ENCODE results near the gene ZFAND2A. TPM values are rescaled to one million over a fixed set of nuclear protein-coding genes. Genes with fewer than 3 reads are reported as not detected.
A peak's percentile ranks its signal among the peaks of the same experiment; 100 is the strongest.

The ZFAND2A gene
- total and polyA plus RNA-seq, 7 experiments from 2014 or later: 21.2 to 74.5 (median 43.2) TPM

DNA sequence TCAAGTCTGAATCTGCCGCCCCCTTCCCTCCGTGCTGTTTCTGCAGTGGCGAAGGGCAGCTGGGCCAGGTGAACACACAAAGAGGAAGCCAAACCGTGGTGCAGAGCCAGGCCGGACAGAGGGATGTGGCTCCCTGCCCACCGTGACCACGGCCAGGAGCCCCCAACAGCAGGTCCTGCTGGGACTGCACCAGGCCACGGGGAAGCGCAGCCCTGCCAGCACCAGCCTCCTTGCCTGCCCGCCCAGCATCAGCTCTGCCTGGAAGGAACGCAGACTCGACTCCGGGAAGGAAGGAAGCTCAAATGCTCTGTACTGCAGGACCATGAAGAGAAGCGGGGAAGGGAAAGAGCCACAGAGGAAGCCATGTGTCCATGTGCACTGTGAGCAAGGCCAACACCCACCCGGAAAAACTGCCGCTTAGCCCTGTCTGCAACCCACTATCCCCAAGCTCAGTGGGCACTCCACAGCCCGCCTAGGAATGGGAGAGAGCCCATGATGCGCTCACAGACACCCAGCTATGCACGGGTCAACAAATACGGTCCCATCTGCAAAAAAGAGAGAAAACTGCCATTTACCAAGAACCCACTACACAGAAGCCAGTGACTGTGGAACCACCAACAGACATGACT lies 53.1 kb downstream of the ZFAND2A start:
- no peaks in the 10 kb centered on the region for H3K9me3 ChIP-seq (ENCODE audit: control insufficient read depth in 2 of 3, low read length in 3 of 3)
- no peaks in the 10 kb centered on the region for H3K27me3 ChIP-seq (ENCODE audit: control insufficient read depth in 2 of 2, insufficient read depth in 2 of 2, low read length in 2 of 2)
- H3K36me3 Mint-ChIP-seq: no peaks in the 10 kb centered on the region
- H3K36me3 ChIP-seq (ENCODE audit: control insufficient read depth in 2 of 3, insufficient read depth in 3 of 3, low read length in 3 of 3): no peaks in the 10 kb centered on the region
- no peaks in the 10 kb centered on the region for H3K27me3 Mint-ChIP-seq
- H3K27ac Mint-ChIP-seq: no peak overlapping the region
- intact Hi-C loops (cut with micrococcal nuclease): no loop called here
- H3K27ac ChIP-seq (ENCODE audit: low read depth, low read length): no peak overlapping the region
- CTCF ChIA-PET: interaction anchor here (1.0 kb wide), 1 partner anchor 115 kb away, joined by 3 read pairs; no protein-coding TSS in a partner anchor
- peaks cover 7 to 21% (median 14%) of the 10 kb centered on the region in 7 donors for H3K4me1 Mint-ChIP-seq
- no peak overlapping the region for H3K4me3 Mint-ChIP-seq
- no peak for DNase-seq
- no peaks in the 10 kb centered on the region for H3K9me3 Mint-ChIP-seq
- no peak overlapping the region for H3K4me3 ChIP-seq (ENCODE audit: low read length)
- H3K4me1 ChIP-seq (ENCODE audit: control insufficient read depth in 2 of 2, insufficient read depth in 2 of 2, low read length in 2 of 2): peaks cover 6 to 10% of the 10 kb centered on the region in 2 donors
- POLR2A ChIA-PET: no interaction called here
- ATAC-seq: no peak

DNA sequence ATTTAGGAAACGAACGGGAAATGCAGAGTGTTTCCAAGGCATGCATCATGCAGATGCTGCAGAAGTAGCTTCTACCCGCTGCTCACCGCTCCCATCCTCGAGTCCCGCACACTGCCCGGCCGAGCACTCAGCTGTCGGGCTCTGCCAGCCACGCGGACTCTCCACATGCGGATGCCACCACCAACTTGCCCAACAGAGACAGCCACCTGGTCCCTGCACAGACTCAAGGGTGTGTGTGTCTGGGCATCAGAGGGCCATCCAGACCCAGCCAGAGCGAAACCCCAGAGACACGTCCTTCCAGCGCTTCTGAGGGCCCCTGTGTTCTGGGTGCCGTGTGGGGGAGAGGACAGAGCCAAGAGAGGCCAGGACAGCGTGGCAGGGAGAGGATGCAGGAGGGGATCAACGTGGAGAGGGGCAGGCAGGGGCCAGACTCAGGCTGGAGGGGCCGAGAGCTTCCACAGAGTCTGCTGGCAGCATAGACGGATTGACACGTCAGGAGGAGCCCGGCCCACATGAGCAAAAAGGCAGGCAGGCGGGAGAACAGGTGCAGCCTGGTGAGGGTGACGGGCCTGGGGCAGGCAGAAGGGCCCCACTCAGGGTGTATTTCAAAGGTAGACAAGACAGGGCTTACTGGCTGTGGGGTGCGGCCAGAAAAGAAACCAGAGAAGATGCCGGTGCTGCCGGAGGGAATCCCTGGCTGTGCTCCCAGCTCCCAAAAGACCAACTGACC lies 53.8 kb downstream of the ZFAND2A start:
- intact Hi-C loops (cut with micrococcal nuclease): no loop called here
- Mint-ChIP-seq H3K9me3 (no peaks in the 10 kb centered on the region), H3K27me3 (no peaks in the 10 kb centered on the region), H3K36me3 (no peaks in the 10 kb centered on the region), H3K4me1 (peaks cover 7 to 21% (median 14%) of the 10 kb centered on the region in 7 donors), H3K27ac (no peak overlapping the region), H3K4me3 (no peak overlapping the region)
- peaks cover 6 to 10% of the 10 kb centered on the region in 2 donors for H3K4me1 ChIP-seq (ENCODE audit: control insufficient read depth in 2 of 2, insufficient read depth in 2 of 2, low read length in 2 of 2)
- ATAC-seq (no peak), DNase-seq (no peak)
- no peaks in the 10 kb centered on the region for H3K36me3 ChIP-seq (ENCODE audit: control insufficient read depth in 2 of 3, insufficient read depth in 3 of 3, low read length in 3 of 3)
- no peak overlapping the region for H3K4me3 ChIP-seq (ENCODE audit: low read length)
- H3K27ac ChIP-seq (ENCODE audit: low read depth, low read length): no peak overlapping the region
- no peaks in the 10 kb centered on the region for H3K27me3 ChIP-seq (ENCODE audit: control insufficient read depth in 2 of 2, insufficient read depth in 2 of 2, low read length in 2 of 2)
- ChIA-PET POLR2A (no interaction called here), CTCF (interaction anchor here (1.0 kb wide), 1 partner anchor 114 kb away, joined by 3 read pairs; no protein-coding TSS in a partner anchor)
- H3K9me3 ChIP-seq (ENCODE audit: control insufficient read depth in 2 of 3, low read length in 3 of 3): no peaks in the 10 kb centered on the region

DNA sequence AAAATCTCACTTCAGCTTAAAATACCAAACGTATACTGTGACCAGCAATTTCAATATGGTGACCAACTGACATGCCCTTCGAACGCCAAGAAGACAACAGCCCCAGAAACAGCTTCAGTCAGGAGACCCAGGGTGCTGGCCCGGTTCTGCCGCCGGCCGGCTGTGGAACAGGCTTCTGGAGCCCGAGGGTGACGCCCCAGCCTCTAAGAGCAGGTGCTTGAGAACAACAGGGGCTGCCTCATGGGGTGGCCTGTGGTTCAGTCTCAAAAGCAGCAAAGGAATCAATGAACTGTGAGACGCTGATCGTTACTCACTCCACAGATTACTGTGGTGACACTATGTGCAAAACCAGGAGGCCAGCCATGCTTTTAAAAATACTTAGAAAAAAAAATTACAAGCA lies 54.8 kb downstream of the ZFAND2A start:
- H3K4me3 Mint-ChIP-seq: peak overlapping the region in 2 of 10 donors; percentile 2 to 22
- no peaks in the 10 kb centered on the region for H3K9me3 ChIP-seq (ENCODE audit: control insufficient read depth in 2 of 3, low read length in 3 of 3)
- no peak overlapping the region for H3K4me3 ChIP-seq (ENCODE audit: low read length)
- H3K9me3 Mint-ChIP-seq: no peaks in the 10 kb centered on the region
- no peaks in the 10 kb centered on the region for H3K36me3 Mint-ChIP-seq
- H3K27ac Mint-ChIP-seq: peak overlapping the region in 2 of 9 donors; percentile 12 to 19
- H3K27me3 Mint-ChIP-seq: no peaks in the 10 kb centered on the region
- H3K36me3 ChIP-seq (ENCODE audit: control insufficient read depth in 2 of 3, insufficient read depth in 3 of 3, low read length in 3 of 3): peaks cover 0 to 3% (median 0%) of the 10 kb centered on the region in 3 experiments
- H3K27ac ChIP-seq (ENCODE audit: low read depth, low read length): no peak overlapping the region
- ChIA-PET POLR2A (no interaction called here), CTCF (no interaction called here)
- H3K4me1 Mint-ChIP-seq: peaks cover 7 to 21% (median 14%) of the 10 kb centered on the region in 7 donors
- H3K27me3 ChIP-seq (ENCODE audit: control insufficient read depth in 2 of 2, insufficient read depth in 2 of 2, low read length in 2 of 2): no peaks in the 10 kb centered on the region
- peaks cover 6 to 10% of the 10 kb centered on the region in 2 donors for H3K4me1 ChIP-seq (ENCODE audit: control insufficient read depth in 2 of 2, insufficient read depth in 2 of 2, low read length in 2 of 2)
- no peak for DNase-seq
- intact Hi-C loops (cut with micrococcal nuclease): no loop called here
- ATAC-seq: no peak

DNA sequence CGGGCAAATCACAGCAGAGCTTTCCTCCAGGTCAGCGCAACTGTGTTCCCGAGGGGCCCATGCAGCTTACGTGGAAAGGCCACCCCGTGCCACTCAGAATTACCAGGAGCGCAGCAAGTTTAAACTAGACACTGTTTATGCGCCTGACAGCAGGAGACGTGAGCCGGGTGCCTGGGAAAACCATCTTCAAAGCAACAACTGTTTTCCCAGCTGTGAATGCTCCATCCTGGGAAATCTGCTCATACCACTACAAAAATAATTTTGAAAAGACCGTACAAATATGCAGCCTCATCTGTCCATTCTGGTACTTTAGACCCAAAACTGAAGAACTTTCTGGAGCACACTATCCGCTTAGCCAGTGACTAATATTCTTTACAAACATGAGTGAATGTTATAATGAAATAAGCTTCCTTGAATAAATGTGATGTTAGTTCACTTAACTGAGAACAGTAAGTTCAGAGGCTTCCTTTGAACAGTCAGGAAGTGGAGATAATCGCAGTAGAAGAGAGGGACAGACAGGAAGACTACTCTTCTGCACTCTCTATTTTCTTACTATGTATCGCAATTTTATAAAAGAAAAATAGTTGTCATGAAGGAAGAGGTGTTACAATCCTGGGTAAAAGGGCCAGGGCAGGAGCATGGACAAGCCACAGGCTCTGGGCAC lies 55.3 kb downstream of the ZFAND2A start:
- Mint-ChIP-seq H3K36me3 (peaks cover 0 to under 1% (median 0%) of the 10 kb centered on the region in 5 donors), H3K27me3 (no peaks in the 10 kb centered on the region), H3K9me3 (no peaks in the 10 kb centered on the region), H3K4me1 (peaks cover 7 to 21% (median 14%) of the 10 kb centered on the region in 7 donors), H3K4me3 (peak overlapping the region in 4 of 10 donors; percentile 1 to 28 (median 12)), H3K27ac (peak overlapping the region in 2 of 9 donors; percentile 12 to 19)
- no peak for ATAC-seq
- ChIA-PET POLR2A (no interaction called here), CTCF (interaction anchor here (1.0 kb wide), 1 partner anchor 18 kb away, joined by 3 read pairs; no protein-coding TSS in a partner anchor)
- H3K27ac ChIP-seq (ENCODE audit: low read depth, low read length): no peak overlapping the region
- peaks cover 6 to 10% of the 10 kb centered on the region in 2 donors for H3K4me1 ChIP-seq (ENCODE audit: control insufficient read depth in 2 of 2, insufficient read depth in 2 of 2, low read length in 2 of 2)
- peaks cover 0 to 3% (median 0%) of the 10 kb centered on the region in 3 experiments for H3K36me3 ChIP-seq (ENCODE audit: control insufficient read depth in 2 of 3, insufficient read depth in 3 of 3, low read length in 3 of 3)
- no peaks in the 10 kb centered on the region for H3K27me3 ChIP-seq (ENCODE audit: control insufficient read depth in 2 of 2, insufficient read depth in 2 of 2, low read length in 2 of 2)
- intact Hi-C loops (cut with micrococcal nuclease): no loop called here
- DNase-seq: peak in 4 of 9 donors; percentile 10 to 14 (median 12)
- H3K9me3 ChIP-seq (ENCODE audit: control insufficient read depth in 2 of 3, low read length in 3 of 3): no peaks in the 10 kb centered on the region
- no peak overlapping the region for H3K4me3 ChIP-seq (ENCODE audit: low read length)

DNA sequence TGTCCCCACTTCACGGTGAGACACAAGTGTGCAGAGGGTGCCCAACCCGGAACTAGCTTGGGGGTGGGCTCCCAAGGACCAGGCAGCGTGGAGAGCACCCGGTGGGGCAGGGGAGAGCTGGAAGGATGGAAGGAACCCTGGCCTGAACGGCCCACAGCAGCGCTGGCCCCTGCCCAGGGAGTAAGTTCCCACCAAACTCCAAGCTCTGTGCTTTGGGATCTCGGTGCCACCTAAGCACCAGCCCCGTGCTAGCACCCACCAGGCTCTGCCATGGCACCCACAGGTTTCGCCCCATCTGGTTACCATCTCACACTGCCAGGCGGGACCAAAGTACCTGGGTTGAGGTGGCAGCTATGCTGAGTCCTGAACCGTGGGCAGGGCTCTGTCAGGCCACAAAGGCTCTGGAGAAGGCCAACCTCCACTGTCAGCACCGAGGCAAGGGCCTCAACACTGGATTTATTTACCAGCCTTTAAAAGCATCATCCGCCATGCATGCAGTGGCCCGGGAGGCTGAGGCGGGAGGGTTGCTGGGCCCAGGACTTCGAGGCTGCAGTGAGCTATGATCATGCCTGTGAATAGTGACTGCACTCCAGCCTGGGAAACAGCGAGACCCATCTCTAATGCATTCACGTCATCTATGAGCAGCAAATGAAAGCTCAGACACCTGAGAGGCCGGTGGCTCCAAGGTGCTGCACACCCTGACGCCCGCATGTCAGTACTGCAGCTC lies 56.0 kb downstream of the ZFAND2A start:
- intact Hi-C loops (cut with micrococcal nuclease): no loop called here

More for the DNA sequence above, 56.0 kb downstream of the ZFAND2A start:
- ATAC-seq (no peak), DNase-seq (no peak)
- Mint-ChIP-seq H3K27me3 (no peaks in the 10 kb centered on the region), H3K36me3 (peaks cover 0 to 6% (median 0%) of the 10 kb centered on the region in 5 donors), H3K9me3 (no peaks in the 10 kb centered on the region), H3K27ac (peak overlapping the region in 1 of 9 donors; percentile 60), H3K4me1 (peaks cover 7 to 21% (median 14%) of the 10 kb centered on the region in 7 donors), H3K4me3 (peak overlapping the region in 2 of 10 donors; percentile 2 to 39)
- Histone ChIP-seq H3K36me3 (ENCODE audit: control insufficient read depth in 2 of 3, insufficient read depth in 3 of 3, low read length in 3 of 3) (peaks cover 0 to 3% (median 0%) of the 10 kb centered on the region in 3 experiments), H3K4me1 (ENCODE audit: control insufficient read depth in 2 of 2, insufficient read depth in 2 of 2, low read length in 2 of 2) (peaks cover 6 to 10% of the 10 kb centered on the region in 2 donors), H3K27ac (ENCODE audit: low read depth, low read length) (no peak overlapping the region), H3K9me3 (ENCODE audit: control insufficient read depth in 2 of 3, low read length in 3 of 3) (no peaks in the 10 kb centered on the region), H3K4me3 (ENCODE audit: low read length) (no peak overlapping the region), H3K27me3 (ENCODE audit: control insufficient read depth in 2 of 2, insufficient read depth in 2 of 2, low read length in 2 of 2) (no peaks in the 10 kb centered on the region)
- ChIA-PET CTCF (interaction anchor here (1.0 kb wide), 1 partner anchor 18 kb away, joined by 3 read pairs; no protein-coding TSS in a partner anchor), POLR2A (no interaction called here)

All from naive thymus-derived CD4-positive, alpha-beta T cell (primary cell).